SK-N-SH treated with all-trans-retinoic acid at 6 μM for 48 hours (cell line): ENCODE measurements around the gene TREML4.

Source experiments
- ATAC-seq: fragments of 200-7000 bp; cut with Tn5 transposase; 3 replicates; pipeline ENCODE4 v1.9.1; 2020; ENCODE audit warnings: mild to moderate bottlenecking, moderate library complexity
- ARNTL ChIP-seq: fragments of 450-650 bp; formaldehyde crosslinking; IDR thresholded peaks from 2 replicates; pipeline ENCODE4 v1.5.0; 2020; ENCODE audit warnings: low read depth, mild to moderate bottlenecking, moderate library complexity, borderline replicate concordance
- CSDC2 ChIP-seq: fragments of 250-450 bp; sonication (Bioruptor Pico); IDR thresholded peaks from 2 replicates; pipeline ENCODE4 v1.5.0; 2020; ENCODE audit warnings: mild to moderate bottlenecking, moderate library complexity
- ESRRG ChIP-seq: fragments of 250-450 bp; sonication (Bioruptor Pico); IDR thresholded peaks from 2 replicates; pipeline ENCODE4 v1.6.1; 2021; ENCODE audit warnings: mild to moderate bottlenecking
- GLIS3 ChIP-seq: fragments of 250-450 bp; sonication (Bioruptor Pico); IDR thresholded peaks from 2 replicates; pipeline ENCODE4 v1.5.0; 2020; ENCODE audit warnings: mild to moderate bottlenecking, moderate library complexity
- ISL1 ChIP-seq: fragments of 250-450 bp; sonication (Bioruptor Pico); IDR thresholded peaks from 2 replicates; pipeline ENCODE4 v2.1.2; 2022; ENCODE audit warnings: mild to moderate bottlenecking, moderate library complexity
- OSR1 ChIP-seq: fragments of 250-450 bp; sonication (Bioruptor Pico); IDR thresholded peaks from 2 replicates; pipeline ENCODE4 v1.8.0; 2022; ENCODE audit warnings: moderate library complexity, mild to moderate bottlenecking, inconsistent platforms
- POU6F1 ChIP-seq: fragments of 250-450 bp; sonication (Bioruptor Pico); IDR thresholded peaks from 2 replicates; pipeline ENCODE4 v1.8.0; 2021; ENCODE audit warnings: low read depth, mild to moderate bottlenecking, moderate library complexity, borderline replicate concordance
- PPARA ChIP-seq: fragments of 250-450 bp; sonication (Bioruptor Pico); IDR thresholded peaks from 2 replicates; pipeline ENCODE4 v1.5.0; 2020; ENCODE audit warnings: mild to moderate bottlenecking, borderline replicate concordance
- RARB ChIP-seq: fragments of 250-450 bp; sonication (Bioruptor Pico); IDR thresholded peaks from 2 replicates; pipeline ENCODE4 v1.8.0; 2021; ENCODE audit warnings: mild to moderate bottlenecking, moderate library complexity
- SNAI2 ChIP-seq: fragments of 250-450 bp; sonication (Bioruptor Pico); IDR thresholded peaks from 2 replicates; pipeline ENCODE4 v1.5.0; 2020; ENCODE audit warnings: mild to moderate bottlenecking, moderate library complexity
- TOX ChIP-seq: fragments of 250-450 bp; sonication (Bioruptor Pico); IDR thresholded peaks from 2 replicates; pipeline ENCODE4 v1.8.0; 2021; ENCODE audit warnings: mild to moderate bottlenecking, moderate library complexity, borderline replicate concordance
- TSHZ2 ChIP-seq: fragments of 250-450 bp; sonication (Bioruptor Pico); IDR thresholded peaks from 2 replicates; pipeline ENCODE4 v1.5.0; 2020; ENCODE audit warnings: mild to moderate bottlenecking, moderate library complexity
- ZFP3 ChIP-seq: fragments of 250-450 bp; sonication (Bioruptor Pico); IDR thresholded peaks from 2 replicates; pipeline ENCODE4 v1.5.0; 2020; ENCODE audit warnings: mild to moderate bottlenecking, moderate library complexity
- ZNF565 ChIP-seq: fragments of 450-650 bp; formaldehyde crosslinking; conservative IDR thresholded peaks from 2 replicates; pipeline ENCODE4 v1.5.0; 2020; ENCODE audit warnings: low read depth, mild to moderate bottlenecking, moderate library complexity
- ZNF70 ChIP-seq: fragments of 450-650 bp; formaldehyde crosslinking; IDR thresholded peaks from 2 replicates; pipeline ENCODE4 v1.5.0; 2020; ENCODE audit warnings: mild to moderate bottlenecking, moderate library complexity
- ZNF8 ChIP-seq: fragments of 450-650 bp; formaldehyde crosslinking; IDR thresholded peaks from 2 replicates; pipeline ENCODE4 v1.5.0; 2020; ENCODE audit warnings: mild to moderate bottlenecking, moderate library complexity
- TF ChIP-seq, protein P1 (sequence below): fragments of 250-450 bp; sonication (Bioruptor Pico); IDR thresholded peaks from 2 replicates; pipeline ENCODE4 v1.5.1; 2020; ENCODE audit warnings: low read depth, mild to moderate bottlenecking, moderate library complexity
- TF ChIP-seq, protein P2 (sequence below): fragments of 250-450 bp; sonication (Bioruptor Pico); IDR thresholded peaks from 2 replicates; pipeline ENCODE4 v1.8.0; 2020; ENCODE audit warnings: mild to moderate bottlenecking, moderate library complexity, borderline replicate concordance
- TF ChIP-seq, protein P3 (sequence below): fragments of 250-450 bp; sonication (Bioruptor Pico); IDR thresholded peaks from 2 replicates; pipeline ENCODE4 v1.5.1; 2021; ENCODE audit warnings: mild to moderate bottlenecking, moderate library complexity

TREML4 gene

DNA sequence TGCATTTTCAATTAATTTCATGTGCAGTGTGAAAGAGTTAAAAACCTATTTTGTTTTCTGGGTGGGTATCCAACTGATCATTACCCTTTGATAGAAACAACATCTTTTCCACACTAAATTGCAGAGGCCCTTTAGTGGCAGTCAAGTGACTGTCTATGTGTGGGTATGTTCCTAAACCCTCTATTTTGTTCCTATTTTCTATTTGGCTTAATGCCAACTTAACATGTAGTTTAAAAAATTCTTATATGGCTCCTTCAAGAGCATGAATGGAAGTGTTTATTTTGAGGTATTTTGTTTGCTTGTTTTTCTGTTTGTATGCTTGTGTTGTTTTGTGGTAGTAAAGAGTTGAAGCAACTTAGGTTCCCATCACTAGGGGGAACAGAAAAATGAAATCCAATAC is 38.4 kb downstream of the TREML4 start:
- no peak for ATAC-seq
- TF ChIP-seq ZNF70 (no peak), PPARA (no peak), ESRRG (CRISPR knock-in tag) (no peak), CSDC2 (no peak), TOX (no peak)
- TF ChIP-seq, protein P1, sequence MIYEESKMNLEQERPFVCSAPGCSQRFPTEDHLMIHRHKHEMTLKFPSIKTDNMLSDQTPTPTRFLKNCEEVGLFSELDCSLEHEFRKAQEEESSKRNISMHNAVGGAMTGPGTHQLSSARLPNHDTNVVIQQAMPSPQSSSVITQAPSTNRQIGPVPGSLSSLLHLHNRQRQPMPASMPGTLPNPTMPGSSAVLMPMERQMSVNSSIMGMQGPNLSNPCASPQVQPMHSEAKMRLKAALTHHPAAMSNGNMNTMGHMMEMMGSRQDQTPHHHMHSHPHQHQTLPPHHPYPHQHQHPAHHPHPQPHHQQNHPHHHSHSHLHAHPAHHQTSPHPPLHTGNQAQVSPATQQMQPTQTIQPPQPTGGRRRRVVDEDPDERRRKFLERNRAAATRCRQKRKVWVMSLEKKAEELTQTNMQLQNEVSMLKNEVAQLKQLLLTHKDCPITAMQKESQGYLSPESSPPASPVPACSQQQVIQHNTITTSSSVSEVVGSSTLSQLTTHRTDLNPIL: no peak
- TF ChIP-seq, protein P2, sequence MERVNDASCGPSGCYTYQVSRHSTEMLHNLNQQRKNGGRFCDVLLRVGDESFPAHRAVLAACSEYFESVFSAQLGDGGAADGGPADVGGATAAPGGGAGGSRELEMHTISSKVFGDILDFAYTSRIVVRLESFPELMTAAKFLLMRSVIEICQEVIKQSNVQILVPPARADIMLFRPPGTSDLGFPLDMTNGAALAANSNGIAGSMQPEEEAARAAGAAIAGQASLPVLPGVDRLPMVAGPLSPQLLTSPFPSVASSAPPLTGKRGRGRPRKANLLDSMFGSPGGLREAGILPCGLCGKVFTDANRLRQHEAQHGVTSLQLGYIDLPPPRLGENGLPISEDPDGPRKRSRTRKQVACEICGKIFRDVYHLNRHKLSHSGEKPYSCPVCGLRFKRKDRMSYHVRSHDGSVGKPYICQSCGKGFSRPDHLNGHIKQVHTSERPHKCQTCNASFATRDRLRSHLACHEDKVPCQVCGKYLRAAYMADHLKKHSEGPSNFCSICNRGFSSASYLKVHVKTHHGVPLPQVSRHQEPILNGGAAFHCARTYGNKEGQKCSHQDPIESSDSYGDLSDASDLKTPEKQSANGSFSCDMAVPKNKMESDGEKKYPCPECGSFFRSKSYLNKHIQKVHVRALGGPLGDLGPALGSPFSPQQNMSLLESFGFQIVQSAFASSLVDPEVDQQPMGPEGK (CRISPR knock-in tag): no peak

DNA sequence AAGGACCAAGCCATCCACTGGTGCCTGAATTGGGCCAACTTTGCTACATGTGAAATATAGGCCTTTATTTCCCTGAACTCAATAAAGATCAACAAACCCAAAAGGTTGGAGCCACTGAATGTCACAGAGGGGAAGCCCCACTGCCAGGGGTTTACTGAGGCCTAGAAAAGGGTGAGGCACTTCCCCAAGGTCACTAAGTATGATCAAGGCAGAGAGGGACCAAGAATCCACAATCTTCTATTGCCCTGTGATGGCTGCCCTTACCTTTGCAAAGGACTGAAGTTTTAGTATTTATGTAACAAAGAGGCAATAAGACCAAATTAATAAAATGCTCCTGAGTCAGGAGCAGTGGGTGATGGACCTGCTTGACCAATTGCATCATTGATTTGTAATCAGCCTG is 40.3 kb downstream of the TREML4 start:
- TF ChIP-seq POU6F1 (CRISPR knock-in tag): no peak
- no peak for TF ChIP-seq OSR1 (CRISPR knock-in tag)
- TF ChIP-seq ZNF565: no peak
- no peak for TF ChIP-seq ISL1 (CRISPR knock-in tag)
- no peak for TF ChIP-seq ZFP3
- no peak for TF ChIP-seq TOX
- no peak for TF ChIP-seq TSHZ2 (CRISPR knock-in tag)
- TF ChIP-seq, protein P3, sequence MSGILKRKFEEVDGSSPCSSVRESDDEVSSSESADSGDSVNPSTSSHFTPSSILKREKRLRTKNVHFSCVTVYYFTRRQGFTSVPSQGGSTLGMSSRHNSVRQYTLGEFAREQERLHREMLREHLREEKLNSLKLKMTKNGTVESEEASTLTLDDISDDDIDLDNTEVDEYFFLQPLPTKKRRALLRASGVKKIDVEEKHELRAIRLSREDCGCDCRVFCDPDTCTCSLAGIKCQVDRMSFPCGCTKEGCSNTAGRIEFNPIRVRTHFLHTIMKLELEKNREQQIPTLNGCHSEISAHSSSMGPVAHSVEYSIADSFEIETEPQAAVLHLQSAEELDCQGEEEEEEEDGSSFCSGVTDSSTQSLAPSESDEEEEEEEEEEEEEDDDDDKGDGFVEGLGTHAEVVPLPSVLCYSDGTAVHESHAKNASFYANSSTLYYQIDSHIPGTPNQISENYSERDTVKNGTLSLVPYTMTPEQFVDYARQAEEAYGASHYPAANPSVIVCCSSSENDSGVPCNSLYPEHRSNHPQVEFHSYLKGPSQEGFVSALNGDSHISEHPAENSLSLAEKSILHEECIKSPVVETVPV: no peak
- TF ChIP-seq ESRRG (CRISPR knock-in tag): no peak
- TF ChIP-seq SNAI2 (CRISPR knock-in tag): no peak
- no peak for ATAC-seq

DNA sequence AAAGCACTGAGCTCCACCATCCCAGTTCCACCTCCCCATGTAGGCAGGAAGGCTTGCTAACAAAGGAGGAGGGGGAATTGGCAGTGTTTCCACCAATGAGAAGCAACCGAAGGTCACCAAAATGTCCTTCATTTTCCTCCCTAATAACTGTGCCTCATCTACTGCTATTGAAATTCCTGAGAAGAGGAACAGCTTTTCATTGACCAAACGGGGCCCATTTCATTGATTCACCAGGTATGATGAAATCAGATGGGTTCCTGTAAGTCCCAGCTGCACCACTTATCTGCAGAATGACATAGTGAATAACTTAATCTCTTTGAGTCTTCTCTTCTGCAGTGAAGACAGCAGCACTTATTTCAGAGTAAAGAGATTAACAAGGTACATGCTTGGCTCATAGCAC is 41.0 kb downstream of the TREML4 start:
- TF ChIP-seq PPARA (no peak), ESRRG (CRISPR knock-in tag) (no peak), ZNF565 (no peak), TOX (no peak), GLIS3 (CRISPR knock-in tag) (no peak), ARNTL (CRISPR knock-in tag) (no peak), ISL1 (CRISPR knock-in tag) (no peak), ZFP3 (no peak), SNAI2 (CRISPR knock-in tag) (no peak), CSDC2 (no peak), ZNF8 (CRISPR knock-in tag) (no peak), RARB (no peak), POU6F1 (CRISPR knock-in tag) (no peak), OSR1 (CRISPR knock-in tag) (no peak)
- TF ChIP-seq, protein P1: no peak
- TF ChIP-seq, protein P2 (CRISPR knock-in tag): no peak
- TF ChIP-seq, all 23 proteins: peak for 0
- no peak for ATAC-seq
